Measurements from ENCODE around the gene SLC2A9. TPM values are rescaled to one million over a fixed set of nuclear protein-coding genes. Genes with fewer than 3 reads are reported as not detected.

SLC2A9 gene
- total and polyA plus RNA-seq, 2 of the 8 experiments (the other 6 are each of a cell fraction or from before 2014, with no cell fraction given): 0.20 to 0.26 TPM

- no peak overlapping the region for H2BK20ac ChIP-seq (ENCODE audit: low read length)
- no peak overlapping the region for H4K91ac ChIP-seq (replicated peaks; ENCODE audit: insufficient read length, low read length)
- ChIA-PET CTCF (ENCODE audit: partially characterized antibody) (interaction anchor here (1.6 kb wide), 1 partner anchor 95 kb away, joined by 4 read pairs; no protein-coding TSS in a partner anchor), POLR2A (ENCODE audit: partially characterized antibody) (no interaction called here)
- H2BK120ac ChIP-seq (replicated peaks; ENCODE audit: low read depth, low read length): no peak overlapping the region
- 83% methylated on average over 6 of the region's 6 CpGs; no CpG with 5 or more reads in 1 of the 2 experiments for WGBS, 2 experiments (ENCODE audit: extremely low coverage in 1 of 2, insufficient coverage in 1 of 2, insufficient read length in 1 of 2, insufficient replicate concordance in 2 of 2, low coverage in 1 of 2, low lambda C conversion rate in 2 of 2, missing lambda C conversion rate in 1 of 2)
- no peak overlapping the region for H2BK15ac ChIP-seq (ENCODE audit: low read length)
- H3K4me1 ChIP-seq (replicated peaks in 1 of 4; ENCODE audit: control insufficient read depth in 3 of 4, insufficient read depth in 4 of 4, low read length in 3 of 4): no peaks in the 10 kb centered on the region
- H2AK5ac ChIP-seq (ENCODE audit: low read depth, low read length): no peak overlapping the region
- no peaks in the 10 kb centered on the region for H4K20me1 ChIP-seq (replicated peaks in 1 of 2; ENCODE audit: control insufficient read depth in 1 of 2, insufficient read depth in 2 of 2, low read length in 2 of 2)
- no peak overlapping the region for H2BK12ac ChIP-seq (ENCODE audit: low read depth, low read length)
- no peak overlapping the region for H2BK5ac ChIP-seq (ENCODE audit: low read depth, low read length)
- H3K4me2 ChIP-seq (ENCODE audit: insufficient read depth in 1 of 2, low read depth in 2 of 2, low read length in 2 of 2): no peak overlapping the region
- H3K18ac ChIP-seq (ENCODE audit: extremely low read depth, low read length): no peak overlapping the region
- no peaks in the 10 kb centered on the region for H3K23me2 ChIP-seq (ENCODE audit: low read depth, low read length)
- no peak overlapping the region for H3K4ac ChIP-seq (replicated peaks; ENCODE audit: insufficient read length, low read depth, low read length)
- DNase-seq (ENCODE audit: low read depth in 1 of 2, low spot score in 2 of 2) (no peak), FAIRE-seq (no peak)
- no peaks in the 10 kb centered on the region for H3K79me2 ChIP-seq (ENCODE audit: control insufficient read depth in 1 of 2, insufficient read depth in 2 of 2, low read length in 2 of 2)
- H3K27me3 ChIP-seq (replicated peaks in 1 of 4; ENCODE audit: control insufficient read depth in 3 of 4, extremely low read depth in 1 of 4, insufficient read depth in 3 of 4, low read length in 3 of 4): no peaks in the 10 kb centered on the region; a peak in 1 of 7 replicates
- H3K79me1 ChIP-seq (ENCODE audit: low read depth, low read length): no peaks in the 10 kb centered on the region
- H4K5ac ChIP-seq (ENCODE audit: insufficient read length, low read depth, low read length): no peak overlapping the region
- no peak overlapping the region for H3K27ac ChIP-seq (ENCODE audit: low read depth, low read length)
- no peaks in the 10 kb centered on the region for H3K9me3 ChIP-seq (ENCODE audit: insufficient read depth in 2 of 2, low read depth in 1 of 2, low read length in 1 of 2)
- H3K9ac ChIP-seq (replicated peaks in 1 of 4; ENCODE audit: extremely low read depth in 1 of 4, low read depth in 3 of 4, low read length in 3 of 4): no peak overlapping the region
- no peak for TF ChIP-seq SP2 (IDR thresholded peaks at IDR 0.05; ENCODE audit: low read length)
- no peak overlapping the region for H2AFZ ChIP-seq (ENCODE audit: low read length)
- H3K4me3 ChIP-seq (ENCODE audit: extremely low read depth in 1 of 4, insufficient read depth in 2 of 4, low read depth in 3 of 4, low read length in 4 of 4): no peak overlapping the region
- no peak overlapping the region for H3K23ac ChIP-seq (ENCODE audit: insufficient read length)
- no peak overlapping the region for H3K56ac ChIP-seq (replicated peaks; ENCODE audit: insufficient read length, low read depth, low read length)
- H3K36me3 ChIP-seq (ENCODE audit: control insufficient read depth in 2 of 4, insufficient read depth in 4 of 4, low read length in 3 of 4): no peaks in the 10 kb centered on the region
- no peak overlapping the region for H4K8ac ChIP-seq (ENCODE audit: extremely low read depth, insufficient read depth, low read length)
- H3K14ac ChIP-seq (ENCODE audit: insufficient read length): no peak overlapping the region
Measured at GRCh38 chr4:9859810-9860209, 161.5 kb downstream of the SLC2A9 start.
